CD4-positive, alpha-beta memory T cell (primary cell): ENCODE measurements around the gene RBM20. TPM values are rescaled to one million over a fixed set of nuclear protein-coding genes. Genes with fewer than 3 reads are reported as not detected.

Source experiments
- CTCF ChIA-PET: fragments of 350-600 bp; sonication (Branson Sonifier 250); formaldehyde crosslinking; loops from one replicate; lab custom pipeline; 2021; ENCODE audit warnings: inconsistent platforms; ENCODE audit not compliant: partially characterized antibody; lab: Charles Lee
- POLR2A ChIA-PET: fragments of 350-600 bp; sonication (Branson Sonifier 250); formaldehyde crosslinking; loops from one replicate; lab custom pipeline; 2021; ENCODE audit not compliant: partially characterized antibody; lab: Charles Lee
- DNase-seq, 5 donors: peaks; one replicate each; pipeline versions ENCODE4 v3.0.0 to v3.0.0-alpha.2; 2020 to 2022; ENCODE audit warnings: mixed read lengths in 1 of 5
- H3K27ac ChIP-seq: one replicate; pipeline ENCODE4 v1.7.0; 2013; ENCODE audit warnings: low read depth, low read length
- H3K27me3 ChIP-seq: 2 replicates; pipeline ENCODE4 v1.7.0; 2013; ENCODE audit warnings: mild to moderate bottlenecking, low read length, moderate library complexity; ENCODE audit not compliant: insufficient read depth
- H3K36me3 ChIP-seq: 2 replicates; pipeline ENCODE4 v1.7.0; 2013; ENCODE audit warnings: mild to moderate bottlenecking, low read length, moderate library complexity; ENCODE audit not compliant: insufficient read depth
- H3K4me1 ChIP-seq: 2 replicates; pipeline ENCODE4 v1.7.0; 2013; ENCODE audit warnings: mild to moderate bottlenecking, low read length, moderate library complexity; ENCODE audit not compliant: insufficient read depth
- H3K4me3 ChIP-seq, 2 donors: one replicate each; pipeline ENCODE4 v1.7.0; 2013; ENCODE audit warnings: low read length in 2 of 2, mild to moderate bottlenecking in 1 of 2
- H3K9me3 ChIP-seq, 2 donors: one replicate each; pipeline ENCODE4 v1.7.0; 2013; ENCODE audit warnings: low read length in 2 of 2, control low read depth in 1 of 2; ENCODE audit not compliant: control insufficient read depth in 1 of 2
- H3K27ac Mint-ChIP-seq, 7 donors: one replicate each; pipeline ENCODE4 v1.8.0; 2020 to 2021; ENCODE audit warnings: mixed read lengths in 7 of 7, mild to moderate bottlenecking in 6 of 7, inconsistent platforms in 3 of 7, moderate library complexity in 3 of 7
- H3K27me3 Mint-ChIP-seq, 2 donors: one replicate each; pipeline ENCODE4 v1.8.0; 2020 to 2021; ENCODE audit warnings: mixed read lengths in 2 of 2
- H3K36me3 Mint-ChIP-seq, 2 donors: one replicate each; pipeline ENCODE4 v1.8.0; 2020 to 2021; ENCODE audit warnings: mixed read lengths in 2 of 2, inconsistent platforms in 1 of 2, mild to moderate bottlenecking in 1 of 2
- H3K4me1 Mint-ChIP-seq, 4 donors: one replicate each; pipeline ENCODE4 v1.8.0; 2020 to 2021; ENCODE audit warnings: mixed read lengths in 4 of 4, mild to moderate bottlenecking in 1 of 4
- H3K4me3 Mint-ChIP-seq, 8 donors: one replicate each; pipeline ENCODE4 v1.8.0; 2020 to 2021; ENCODE audit warnings: mixed read lengths in 8 of 8, mild to moderate bottlenecking in 7 of 8, moderate library complexity in 6 of 8, inconsistent platforms in 3 of 8
- H3K9me3 Mint-ChIP-seq, 8 donors: one replicate each; pipeline ENCODE4 v1.8.0; 2020 to 2021; ENCODE audit warnings: mixed read lengths in 8 of 8, mild to moderate bottlenecking in 5 of 8, inconsistent platforms in 3 of 8, moderate library complexity in 1 of 8
- intact Hi-C: fragments of 100-400 bp; cut with micrococcal nuclease; formaldehyde crosslinking; loops from one replicate; pipeline ENCODE4 v1.15.1; 2023
- polyA plus RNA-seq, 2 donors: library from polyadenylated mRNA; unstranded; fragments of 300-500 nt; fragmentation: Illumina TruSeq; gene quantifications; one replicate each; pipeline ENCODE4 v1.2.3, GENCODE V29; 2021
- total RNA-seq, 2 experiments: library from RNA; stranded (reverse); gene quantifications; one replicate each; pipeline ENCODE4 v1.2.3, GENCODE V29; 2021

Gene RBM20
- total and polyA plus RNA-seq, 4 experiments from 2014 or later, result 0.03 TPM; not detected in 3

GRCh38 chr10:110748970-110749369 is 104.8 kb downstream of the RBM20 start:
- Mint-ChIP-seq H3K4me3 (no peak overlapping the region), H3K4me1 (peaks cover 31 to 62% (median 48%) of the 10 kb centered on the region in 4 donors), H3K9me3 (peaks cover 0 to 6% (median 2%) of the 10 kb centered on the region in 8 donors), H3K27me3 (no peaks in the 10 kb centered on the region), H3K27ac (peak overlapping the region in 1 of 7 donors; percentile 53), H3K36me3 (peaks cover 2 to 3% of the 10 kb centered on the region in 2 donors)
- ChIA-PET POLR2A (interaction anchor here (0.7 to 1.9 kb wide), 6 partner anchors 92 to 161 kb away, joined by 3 to 7 read pairs (median 3); no protein-coding TSS in a partner anchor), CTCF (interaction anchor here (1.3 to 2.8 kb wide), 4 partner anchors 10 to 145 kb away, joined by 3 to 11 read pairs (median 4); no protein-coding TSS in a partner anchor)
- intact Hi-C loops, result loop anchor here (2.0 to 5.0 kb wide), 2 partner anchors 243 to 612 kb away; no protein-coding TSS in a partner anchor
- no peaks in the 10 kb centered on the region for H3K36me3 ChIP-seq
- no peak overlapping the region for H3K27ac ChIP-seq
- no peak overlapping the region for H3K4me3 ChIP-seq
- peaks cover 34% of the 10 kb centered on the region for H3K4me1 ChIP-seq
- no peaks in the 10 kb centered on the region for H3K27me3 ChIP-seq
- no peaks in the 10 kb centered on the region for H3K9me3 ChIP-seq
- no peak for DNase-seq

- Mint-ChIP-seq H3K36me3 (peaks cover 2 to 3% of the 10 kb centered on the region in 2 donors), H3K27me3 (no peaks in the 10 kb centered on the region), H3K4me1 (peaks cover 37 to 70% (median 53%) of the 10 kb centered on the region in 4 donors), H3K9me3 (peaks cover 0 to 6% (median 2%) of the 10 kb centered on the region in 8 donors), H3K4me3 (peak overlapping the region in 5 of 8 donors; percentile 20 to 59 (median 32)), H3K27ac (peak overlapping the region; percentile 74 to 94 (median 93))
- Histone ChIP-seq H3K4me1 (peaks cover 34% of the 10 kb centered on the region), H3K27ac (no peak overlapping the region), H3K4me3 (no peak overlapping the region), H3K27me3 (no peaks in the 10 kb centered on the region), H3K9me3 (no peaks in the 10 kb centered on the region), H3K36me3 (no peaks in the 10 kb centered on the region)
- peak; percentile 35 to 66 (median 56) for DNase-seq
- intact Hi-C loops, result loop anchor here (2.0 kb wide), 1 partner anchor 52 kb away; no protein-coding TSS in a partner anchor
- CTCF ChIA-PET, result interaction anchor here (0.9 to 2.0 kb wide), 4 partner anchors 109 to 146 kb away, joined by 3 to 7 read pairs (median 4); no protein-coding TSS in a partner anchor
- POLR2A ChIA-PET, result interaction anchor here (0.6 to 1.9 kb wide), 8 partner anchors 53 to 168 kb away, joined by 3 to 8 read pairs (median 4); partner anchors contain the start of genes BBIP1, PDCD4 and SHOC2
Observed at GRCh38 chr10:110750931-110751330, 106.8 kb downstream of the RBM20 start.

GRCh38 chr10:110751850-110752249 is 107.7 kb downstream of the RBM20 start:
- H3K36me3 ChIP-seq, result no peaks in the 10 kb centered on the region
- no peak for DNase-seq
- intact Hi-C loops, result loop anchor here (2.0 kb wide), 1 partner anchor 51 kb away; no protein-coding TSS in a partner anchor
- ChIA-PET POLR2A (no interaction called here), CTCF (no interaction called here)
- peaks cover 2 to 3% of the 10 kb centered on the region in 2 donors for H3K36me3 Mint-ChIP-seq
- no peaks in the 10 kb centered on the region for H3K27me3 ChIP-seq
- no peaks in the 10 kb centered on the region for H3K9me3 ChIP-seq
- peak overlapping the region in 2 of 8 donors; percentile 5 to 36 for H3K4me3 Mint-ChIP-seq
- no peaks in the 10 kb centered on the region for H3K27me3 Mint-ChIP-seq
- H3K27ac Mint-ChIP-seq, result peak overlapping the region; percentile 38 to 93 (median 69)
- peaks cover 28% of the 10 kb centered on the region for H3K4me1 ChIP-seq
- peaks cover 0 to 6% (median 2%) of the 10 kb centered on the region in 8 donors for H3K9me3 Mint-ChIP-seq
- H3K4me3 ChIP-seq, result no peak overlapping the region
- H3K27ac ChIP-seq, result no peak overlapping the region
- H3K4me1 Mint-ChIP-seq, result peaks cover 34 to 62% (median 47%) of the 10 kb centered on the region in 4 donors

DNA sequence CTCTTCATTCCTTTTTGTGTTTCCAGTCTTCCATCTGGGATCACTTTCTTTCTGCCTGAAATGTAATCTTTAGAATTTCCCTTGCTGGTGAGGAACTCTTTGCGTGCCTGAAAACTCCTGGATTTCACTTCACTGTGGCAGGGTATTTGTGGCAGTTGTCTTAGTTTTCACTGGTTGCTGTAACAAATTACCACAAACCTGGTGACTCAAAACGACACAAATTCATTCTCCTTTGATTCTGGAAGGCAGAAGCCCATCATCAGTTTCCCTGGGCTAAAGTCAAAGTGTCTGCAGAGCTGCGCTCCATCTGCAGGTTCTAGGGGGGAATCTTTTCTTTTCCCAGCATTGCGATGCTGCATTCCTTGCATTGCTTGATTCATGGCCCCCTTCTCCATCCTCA is 109.3 kb downstream of the RBM20 start:
- ChIA-PET POLR2A (interaction anchor here (1.1 kb wide), 1 partner anchor 165 kb away, joined by 4 read pairs; the partner anchor contains the start of gene BBIP1), CTCF (no interaction called here)
- Histone ChIP-seq H3K36me3 (no peaks in the 10 kb centered on the region), H3K4me1 (peaks cover 17% of the 10 kb centered on the region), H3K27me3 (no peaks in the 10 kb centered on the region), H3K9me3 (no peaks in the 10 kb centered on the region), H3K27ac (no peak overlapping the region), H3K4me3 (no peak overlapping the region)
- H3K4me1 Mint-ChIP-seq, result peaks cover 25 to 46% (median 35%) of the 10 kb centered on the region in 4 donors
- peak overlapping the region in 1 of 8 donors; percentile 4 for H3K4me3 Mint-ChIP-seq
- H3K27me3 Mint-ChIP-seq, result no peaks in the 10 kb centered on the region
- peaks cover 2 to 3% of the 10 kb centered on the region in 2 donors for H3K36me3 Mint-ChIP-seq
- H3K27ac Mint-ChIP-seq, result peak overlapping the region in 1 of 7 donors; percentile 35
- intact Hi-C loops, result no loop called here
- peaks cover 0 to 6% (median 1%) of the 10 kb centered on the region in 8 donors for H3K9me3 Mint-ChIP-seq
- DNase-seq, result no peak

- no peak for DNase-seq
- no peaks in the 10 kb centered on the region for H3K36me3 ChIP-seq
- H3K27ac ChIP-seq, result no peak overlapping the region
- H3K27me3 ChIP-seq, result no peaks in the 10 kb centered on the region
- Mint-ChIP-seq H3K9me3 (no peaks in the 10 kb centered on the region), H3K4me3 (no peak overlapping the region), H3K27me3 (no peaks in the 10 kb centered on the region), H3K36me3 (peaks cover 0 to 2% of the 10 kb centered on the region in 2 donors), H3K4me1 (peaks cover 23 to 43% (median 32%) of the 10 kb centered on the region in 4 donors), H3K27ac (peak overlapping the region in 2 of 7 donors; percentile 8 to 68)
- H3K4me1 ChIP-seq, result peaks cover 17% of the 10 kb centered on the region
- intact Hi-C loops, result no loop called here
- ChIA-PET POLR2A (no interaction called here), CTCF (interaction anchor here (0.8 to 2.5 kb wide), 3 partner anchors 9 to 12 kb away, joined by 3 to 10 read pairs (median 3); no protein-coding TSS in a partner anchor)
- H3K4me3 ChIP-seq, result no peak overlapping the region
- no peaks in the 10 kb centered on the region for H3K9me3 ChIP-seq
Observed at GRCh38 chr10:110754375-110755105, 110.4 kb downstream of the RBM20 start.

- Mint-ChIP-seq H3K27ac (no peak overlapping the region), H3K4me3 (no peak overlapping the region)
Observed at GRCh38 chr10:110755781-110756180, 111.6 kb downstream of the RBM20 start.

DNA sequence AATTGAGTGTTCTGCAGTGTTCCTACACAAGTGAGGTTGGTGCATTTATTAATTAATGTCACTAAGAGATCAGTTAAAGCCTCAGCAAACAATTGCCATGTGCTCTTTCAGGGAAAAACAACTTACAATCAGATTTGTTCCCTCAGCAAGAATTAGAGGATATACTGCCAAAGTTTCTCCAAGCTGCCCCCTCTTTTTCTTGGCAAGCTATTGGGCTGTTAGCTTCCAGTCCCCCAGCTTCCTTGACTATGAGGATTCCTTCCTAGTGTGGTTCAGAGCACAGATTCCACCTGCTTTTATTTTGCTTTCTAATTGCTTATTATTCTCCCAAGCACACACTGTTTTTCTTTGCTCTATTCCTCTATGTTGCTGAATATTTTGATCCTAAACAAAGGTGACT is 112.7 kb downstream of the RBM20 start:
- Histone ChIP-seq H3K36me3 (no peaks in the 10 kb centered on the region), H3K4me1 (peaks cover 2% of the 10 kb centered on the region), H3K4me3 (no peak overlapping the region), H3K27me3 (no peaks in the 10 kb centered on the region), H3K27ac (no peak overlapping the region), H3K9me3 (no peaks in the 10 kb centered on the region)
- Mint-ChIP-seq H3K27me3 (peaks cover 0 to 2% of the 10 kb centered on the region in 2 donors), H3K4me3 (no peak overlapping the region), H3K9me3 (no peaks in the 10 kb centered on the region), H3K4me1 (peaks cover 11 to 22% (median 15%) of the 10 kb centered on the region in 4 donors), H3K36me3 (no peaks in the 10 kb centered on the region), H3K27ac (no peak overlapping the region)
- ChIA-PET CTCF (no interaction called here), POLR2A (no interaction called here)
- no peak for DNase-seq
- intact Hi-C loops, result no loop called here

More at GRCh38 chr10:110755781-110756180, 111.6 kb downstream of the RBM20 start:
- H3K9me3 ChIP-seq, result no peaks in the 10 kb centered on the region
- no peaks in the 10 kb centered on the region for H3K27me3 Mint-ChIP-seq
- H3K36me3 ChIP-seq, result no peaks in the 10 kb centered on the region
- no peaks in the 10 kb centered on the region for H3K9me3 Mint-ChIP-seq
- intact Hi-C loops, result no loop called here
- peaks cover 20 to 33% (median 24%) of the 10 kb centered on the region in 4 donors for H3K4me1 Mint-ChIP-seq
- peaks cover 0 to under 1% of the 10 kb centered on the region in 2 donors for H3K36me3 Mint-ChIP-seq
- H3K27me3 ChIP-seq, result no peaks in the 10 kb centered on the region
- CTCF ChIA-PET, result interaction anchor here (0.8 to 2.5 kb wide), 2 partner anchors 10 to 13 kb away, joined by 3 to 10 read pairs; no protein-coding TSS in a partner anchor
- no peak for DNase-seq
- H3K4me3 ChIP-seq, result no peak overlapping the region
- peaks cover 13% of the 10 kb centered on the region for H3K4me1 ChIP-seq
- POLR2A ChIA-PET, result interaction anchor here (0.7 kb wide), 1 partner anchor 105 kb away, joined by 3 read pairs; no protein-coding TSS in a partner anchor
- no peak overlapping the region for H3K27ac ChIP-seq
